C4-2B (cell line): ENCODE measurements around the gene OSBPL7.
A peak's percentile ranks its signal among the peaks of the same experiment; 100 is the strongest.

Experiments used
- H3K27ac ChIP-seq: fragments of 450-650 bp; 2 replicates; pipeline ENCODE4 v1.5.1; 2017
- CTCF ChIP-seq: fragments of 450-650 bp; conservative IDR thresholded peaks from 2 replicates; pipeline ENCODE4 v1.5.1; 2017; ENCODE audit warnings: mild to moderate bottlenecking
- ZFX ChIP-seq: fragments of 450-650 bp; IDR thresholded peaks from 2 replicates; pipeline ENCODE4 v1.6.1; 2017

OSBPL7 gene

GRCh38 chr17:47804461-47804860 is 17.1 kb downstream of the OSBPL7 start:
- no peak overlapping the region for H3K27ac ChIP-seq
- TF ChIP-seq CTCF (no peak), ZFX (no peak)

- no peak overlapping the region for H3K27ac ChIP-seq
- TF ChIP-seq ZFX, result no peak
- TF ChIP-seq CTCF, result no peak
Observed at GRCh38 chr17:47803751-47804150, 17.8 kb downstream of the OSBPL7 start.

DNA sequence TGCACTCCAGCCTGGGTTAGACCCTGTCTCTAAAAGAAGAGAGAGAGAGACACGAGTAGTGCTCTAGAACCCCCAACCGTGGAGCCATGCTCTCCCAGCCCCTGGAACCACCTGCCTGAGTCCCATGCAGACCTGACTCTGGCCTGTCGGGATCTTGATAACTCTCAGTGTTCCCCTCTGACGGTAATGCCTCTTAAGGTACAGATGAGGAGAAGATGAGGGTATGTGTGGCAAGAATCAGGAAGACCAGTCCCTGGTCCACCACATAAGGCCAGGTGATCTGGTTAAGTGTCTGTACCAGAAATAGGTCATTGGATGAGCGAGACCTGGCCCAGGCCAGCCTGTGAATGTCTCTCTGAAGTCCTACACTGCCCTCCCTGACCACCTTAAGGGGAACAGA is 18.4 kb downstream of the OSBPL7 start:
- no peak overlapping the region for H3K27ac ChIP-seq
- no peak for TF ChIP-seq ZFX
- TF ChIP-seq CTCF, result no peak

DNA sequence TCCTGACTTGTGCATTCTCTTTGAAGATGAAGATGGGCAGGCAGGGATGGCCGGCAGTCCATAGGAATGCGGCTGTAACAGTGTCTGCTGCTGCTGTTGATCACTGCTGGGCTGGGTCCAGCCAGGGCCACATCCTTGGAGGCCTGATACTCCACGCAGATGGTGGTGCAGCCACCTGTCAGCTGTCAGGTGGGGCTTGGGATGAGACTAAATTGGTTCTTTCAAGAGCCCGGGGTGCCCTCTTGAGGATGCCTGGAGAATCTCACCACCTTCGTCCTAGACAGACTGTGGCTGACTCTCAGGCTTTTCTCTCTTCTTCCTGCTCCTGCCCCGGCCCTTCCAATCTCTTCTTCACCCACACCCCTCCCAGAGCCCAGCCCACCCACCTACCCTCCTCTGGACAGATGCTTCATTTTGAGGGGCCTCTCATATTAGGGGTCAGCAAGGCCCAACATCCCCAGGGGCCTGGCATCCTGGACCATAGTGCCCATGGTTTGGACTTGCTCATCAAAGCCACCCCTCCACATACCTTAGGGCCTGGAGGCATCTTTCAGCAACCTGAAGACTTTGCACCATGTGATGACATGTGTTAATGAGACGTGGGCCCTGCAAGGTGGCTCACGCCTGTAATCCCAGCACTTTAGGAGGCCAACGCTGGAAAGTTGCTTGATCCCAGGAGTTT is 19.1 kb downstream of the OSBPL7 start:
- TF ChIP-seq ZFX (no peak), CTCF (peak; percentile 84)
- H3K27ac ChIP-seq, result no peak overlapping the region

- TF ChIP-seq CTCF (no peak), ZFX (no peak)
- no peak overlapping the region for H3K27ac ChIP-seq
Observed at GRCh38 chr17:47801906-47802305, 19.7 kb downstream of the OSBPL7 start.

GRCh38 chr17:47801176-47801765 is 20.3 kb downstream of the OSBPL7 start:
- no peak overlapping the region for H3K27ac ChIP-seq
- no peak for TF ChIP-seq ZFX
- no peak for TF ChIP-seq CTCF

DNA sequence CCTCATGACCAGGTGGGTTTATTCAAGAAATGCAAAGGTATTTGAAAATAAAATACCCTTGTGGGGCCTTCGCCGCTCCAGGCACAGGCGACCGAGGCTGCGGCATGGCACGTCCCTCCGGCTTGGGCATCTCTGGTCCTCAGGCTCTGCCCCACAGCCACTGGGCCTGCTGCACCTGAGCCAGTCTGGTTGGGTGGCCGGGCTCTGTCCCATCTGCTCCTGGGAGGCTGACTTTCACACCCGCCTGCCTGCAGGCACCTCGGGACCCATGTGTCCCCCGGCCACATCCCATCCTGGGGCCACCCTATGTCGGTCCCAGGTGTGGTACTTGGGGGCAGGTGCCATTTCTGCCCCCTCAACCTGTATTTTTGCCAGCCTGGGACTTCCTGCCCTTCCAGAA is 20.9 kb downstream of the OSBPL7 start:
- no peak overlapping the region for H3K27ac ChIP-seq
- TF ChIP-seq CTCF (no peak), ZFX (no peak)
